Dedifferentiated amniotic fluid mesenchymal stem cell (primary cell): Measurements from ENCODE around the gene AMDHD2.

Experiments used
- DNase-seq: peaks from one replicate; pipeline ENCODE4 v3.0.0-alpha.2; 2016; ENCODE audit errors: extremely low spot score

Gene AMDHD2

GRCh38 chr16:2483939-2484897, 36.0 kb upstream of the AMDHD2 start:
- DNase-seq = no peak

GRCh38 chr16:2484898-2485508, 35.2 kb upstream of the AMDHD2 start:
- no peak for DNase-seq

GRCh38 chr16:2485811-2486507, 34.2 kb upstream of the AMDHD2 start:
- DNase-seq = no peak

GRCh38 chr16:2486645-2487516, 33.3 kb upstream of the AMDHD2 start:
- DNase-seq = no peak

- DNase-seq = no peak
Measured at GRCh38 chr16:2487517-2487842, 32.7 kb upstream of the AMDHD2 start.

DNA sequence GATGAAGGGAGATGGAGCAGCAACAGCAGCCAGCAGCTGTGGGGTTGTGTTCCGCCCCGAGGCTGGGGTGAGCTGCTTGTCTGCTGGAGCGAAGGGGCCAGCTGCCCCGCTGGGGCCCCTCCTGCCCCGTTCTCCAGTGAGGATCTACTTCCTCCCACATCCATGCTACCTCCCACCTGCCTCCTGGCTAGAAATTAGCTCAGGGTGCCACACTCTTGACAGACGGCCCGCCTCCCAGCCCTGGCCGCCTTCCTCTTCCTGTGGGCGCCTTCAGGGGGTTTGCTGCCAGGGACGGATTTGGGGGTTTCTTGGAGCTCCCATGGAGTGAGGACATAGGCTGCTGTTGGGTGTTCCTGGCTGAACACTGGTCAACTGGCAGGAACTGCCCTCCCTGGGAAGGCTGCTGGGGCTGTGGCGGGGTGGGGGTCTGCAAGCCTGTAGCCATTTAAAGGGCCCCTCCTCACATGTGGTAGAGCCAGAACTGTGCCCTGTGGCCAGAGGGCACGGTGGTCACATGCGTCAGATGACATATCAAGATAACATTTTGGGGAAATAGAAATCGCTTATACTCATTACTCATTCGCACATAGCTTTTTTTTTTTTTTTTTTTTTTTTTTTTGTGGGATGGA, 32.2 kb upstream of the AMDHD2 start:
- DNase-seq = no peak

DNA sequence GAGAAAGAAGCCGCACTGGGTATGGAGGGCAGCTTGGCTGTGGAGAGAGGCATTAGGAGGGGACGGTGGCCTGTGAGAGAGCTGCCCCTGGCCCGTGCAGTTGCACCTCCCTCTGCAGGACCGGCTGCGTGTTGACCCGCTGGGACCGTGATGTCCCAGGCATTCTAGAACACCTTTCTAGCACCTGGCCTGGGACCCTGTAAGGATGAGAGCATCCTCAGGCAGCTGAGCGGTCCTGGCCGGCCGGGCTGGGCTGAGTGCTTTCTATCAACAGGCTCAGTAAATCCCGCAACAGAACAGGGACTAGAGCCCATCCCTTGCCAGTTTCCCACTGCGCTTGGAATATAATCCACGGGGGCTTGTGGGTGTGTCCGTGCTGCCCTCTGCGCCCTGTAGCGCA, 30.6 kb upstream of the AMDHD2 start:
- DNase-seq = no peak

GRCh38 chr16:2490190-2491105, 29.7 kb upstream of the AMDHD2 start:
- no peak for DNase-seq

- no peak for DNase-seq
Measured at GRCh38 chr16:2492292-2492691, 27.9 kb upstream of the AMDHD2 start.

DNA sequence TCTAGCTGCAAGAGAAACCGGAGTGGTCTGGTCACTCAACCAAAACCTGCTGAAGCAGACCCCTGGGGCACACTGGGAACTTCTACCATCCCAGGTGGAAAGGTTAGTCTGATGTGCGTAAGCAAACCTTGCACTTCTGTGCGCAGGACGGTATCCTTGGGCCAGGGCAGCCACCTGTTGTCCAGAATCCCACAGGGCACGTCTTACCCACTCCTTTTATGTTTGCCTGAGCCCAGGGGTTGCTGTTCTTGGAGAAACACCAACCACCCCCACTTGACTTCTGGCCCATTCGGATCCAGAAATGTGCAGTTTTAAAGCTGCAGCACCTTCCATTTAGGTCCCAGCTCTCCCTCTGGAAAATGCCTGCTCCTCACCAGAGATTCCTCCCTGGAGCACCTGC, 26.6 kb upstream of the AMDHD2 start:
- DNase-seq = no peak

DNA sequence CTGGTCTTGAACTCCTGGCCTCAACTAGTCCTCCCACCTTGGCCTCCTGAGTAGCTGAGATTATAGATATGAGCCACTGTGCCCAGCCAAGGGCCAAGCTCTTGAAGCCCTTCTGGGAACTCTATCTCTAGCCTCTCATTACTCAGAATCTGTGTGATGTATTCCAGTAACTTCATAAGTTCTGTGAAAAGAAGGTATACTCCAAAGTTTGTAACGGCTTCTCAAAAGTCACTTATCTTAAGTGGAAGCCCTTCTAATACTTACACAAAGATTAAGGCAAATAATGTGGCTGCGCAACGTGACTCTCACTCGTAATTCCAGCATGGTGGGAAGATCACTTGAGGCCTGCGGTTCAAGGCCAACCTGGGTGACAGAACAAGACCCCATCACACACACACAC, 25.6 kb upstream of the AMDHD2 start:
- no peak for DNase-seq

GRCh38 chr16:2495041-2495440, 25.1 kb upstream of the AMDHD2 start:
- no peak for DNase-seq

GRCh38 chr16:2496223-2497115, 23.7 kb upstream of the AMDHD2 start:
- no peak for DNase-seq

- no peak for DNase-seq
Measured at GRCh38 chr16:2497116-2497630, 23.0 kb upstream of the AMDHD2 start.

- no peak for DNase-seq
Measured at GRCh38 chr16:2497695-2498484, 22.3 kb upstream of the AMDHD2 start.

- DNase-seq = no peak
Measured at GRCh38 chr16:2498531-2499253, 21.5 kb upstream of the AMDHD2 start.

GRCh38 chr16:2499454-2499853, 20.7 kb upstream of the AMDHD2 start:
- no peak for DNase-seq
